ENCODE data around the gene EP400.

- TF ChIP-seq CTCF (IDR thresholded peaks at IDR 0.05; ENCODE audit: insufficient read depth, low read length, poor library complexity, severe bottlenecking): no peak
- TF ChIP-seq EZH2phosphoT487 (conservative IDR thresholded peaks at IDR 0.05; ENCODE audit: low read length): no peak
Measured at GRCh38 chr12:131989021-131989420, 39.3 kb downstream of the EP400 start.
